Measurements from ENCODE around the gene RALB. TPM values are rescaled to one million over a fixed set of nuclear protein-coding genes. Genes with fewer than 3 reads are reported as not detected.

RALB gene
- total and polyA plus RNA-seq, 2 of the 4 experiments (the other 2 are of a cell fraction) = 53.6 to 54.7 TPM

DNA sequence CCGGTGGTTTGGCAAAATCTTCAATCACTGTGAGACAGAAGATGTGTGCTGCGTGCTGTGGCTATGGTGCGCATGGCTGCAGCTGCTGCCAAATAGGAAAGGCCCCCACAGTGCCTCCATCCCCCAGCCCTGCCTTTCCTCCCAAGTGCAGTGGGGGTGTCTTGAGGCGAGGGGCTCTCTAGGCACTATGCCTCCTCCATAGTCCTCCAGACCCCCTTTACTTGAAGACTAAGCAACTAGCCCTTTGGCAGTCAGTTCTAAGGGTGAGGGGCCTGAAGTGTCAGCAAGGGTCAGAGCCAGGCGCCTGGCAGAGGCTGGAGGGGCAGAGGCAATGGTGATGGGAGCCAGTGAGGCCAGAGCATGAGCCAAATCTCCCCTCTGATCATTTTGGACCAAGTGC, 15.9 kb upstream of the RALB start:
- BruUV-seq (replicated peaks) = no TSS peak
- intact Hi-C loops (cut with micrococcal nuclease) = no loop called here

More for the DNA sequence above, 15.9 kb upstream of the RALB start:
- H3K27ac ChIP-seq (ENCODE audit: insufficient read depth, low read length) = no peak overlapping the region
- H3K4me2 ChIP-seq (ENCODE audit: low read depth, low read length) = no peak overlapping the region
- H2BK20ac ChIP-seq (ENCODE audit: low read depth, low read length) = peak overlapping the region; percentile 27; the same call in 1 of the 2 replicates
- H3K9me3 ChIP-seq (ENCODE audit: control insufficient read depth, insufficient read depth, low read length) = no peaks in the 10 kb centered on the region
- peaks cover 20% of the 10 kb centered on the region for H3K4me1 ChIP-seq (ENCODE audit: control insufficient read depth, insufficient read depth, low read length)
- no peak overlapping the region for H3K18ac ChIP-seq (ENCODE audit: low read depth, low read length)
- ChIA-PET CTCF (no interaction called here), POLR2A (ENCODE audit: unreplicated experiment) (no interaction called here)
- no peak overlapping the region for H3K14ac ChIP-seq (replicated peaks; ENCODE audit: low read depth, low read length)
- H3K4ac ChIP-seq (ENCODE audit: low read depth, low read length) = no peak overlapping the region
- H3K9me1 ChIP-seq (ENCODE audit: insufficient read depth, low read length) = peaks cover 15% of the 10 kb centered on the region
- no peak overlapping the region for H2BK120ac ChIP-seq (ENCODE audit: low read depth, low read length)
- H3K79me1 ChIP-seq (ENCODE audit: low read depth in 1 of 2, low read length in 2 of 2) = peaks cover 0 to 7% of the 10 kb centered on the region in 2 experiments; a peak in 1 of 4 replicates
- no peak overlapping the region for H2BK5ac ChIP-seq (ENCODE audit: low read depth, low read length, poor library complexity, severe bottlenecking)
- TF ChIP-seq MXI1 (IDR thresholded peaks at IDR 0.05; ENCODE audit: borderline replicate concordance, low read depth, low read length) = no peak
- no peak for TF ChIP-seq POLR2A (IDR thresholded peaks at IDR 0.05; ENCODE audit: low read depth, low read length)
- TF ChIP-seq RAD21 (IDR thresholded peaks at IDR 0.05; ENCODE audit: low read length) = no peak
- no peak for TF ChIP-seq NFE2L2 (IDR thresholded peaks at IDR 0.05; ENCODE audit: low read depth, low read length)
- TF ChIP-seq ELK1 (IDR thresholded peaks at IDR 0.05; ENCODE audit: borderline replicate concordance, low read depth, low read length) = no peak
- no peak for TF ChIP-seq SMC3 (IDR thresholded peaks at IDR 0.05; ENCODE audit: low read depth, low read length)
- TF ChIP-seq CEBPB (IDR thresholded peaks at IDR 0.05; ENCODE audit: low read depth, low read length) = no peak
- TF ChIP-seq USF2 (IDR thresholded peaks at IDR 0.05; ENCODE audit: low read depth, low read length) = no peak
- no peak for TF ChIP-seq MAFK (IDR thresholded peaks at IDR 0.05; ENCODE audit: low read depth, low read length)
- no peak for TF ChIP-seq BHLHE40 (IDR thresholded peaks at IDR 0.05; ENCODE audit: low read depth, low read length)
- TF ChIP-seq, protein P1, sequence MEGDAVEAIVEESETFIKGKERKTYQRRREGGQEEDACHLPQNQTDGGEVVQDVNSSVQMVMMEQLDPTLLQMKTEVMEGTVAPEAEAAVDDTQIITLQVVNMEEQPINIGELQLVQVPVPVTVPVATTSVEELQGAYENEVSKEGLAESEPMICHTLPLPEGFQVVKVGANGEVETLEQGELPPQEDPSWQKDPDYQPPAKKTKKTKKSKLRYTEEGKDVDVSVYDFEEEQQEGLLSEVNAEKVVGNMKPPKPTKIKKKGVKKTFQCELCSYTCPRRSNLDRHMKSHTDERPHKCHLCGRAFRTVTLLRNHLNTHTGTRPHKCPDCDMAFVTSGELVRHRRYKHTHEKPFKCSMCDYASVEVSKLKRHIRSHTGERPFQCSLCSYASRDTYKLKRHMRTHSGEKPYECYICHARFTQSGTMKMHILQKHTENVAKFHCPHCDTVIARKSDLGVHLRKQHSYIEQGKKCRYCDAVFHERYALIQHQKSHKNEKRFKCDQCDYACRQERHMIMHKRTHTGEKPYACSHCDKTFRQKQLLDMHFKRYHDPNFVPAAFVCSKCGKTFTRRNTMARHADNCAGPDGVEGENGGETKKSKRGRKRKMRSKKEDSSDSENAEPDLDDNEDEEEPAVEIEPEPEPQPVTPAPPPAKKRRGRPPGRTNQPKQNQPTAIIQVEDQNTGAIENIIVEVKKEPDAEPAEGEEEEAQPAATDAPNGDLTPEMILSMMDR (conservative IDR thresholded peaks at IDR 0.05; ENCODE audit: low read depth, low read length) = no peak
- TF ChIP-seq RFX5 (IDR thresholded peaks at IDR 0.05; ENCODE audit: low read depth, low read length) = no peak
- H4K91ac ChIP-seq (ENCODE audit: insufficient read depth, low read depth, low read length) = no peak overlapping the region
- dilution Hi-C loops (cut with HindIII; ENCODE audit: low sequenced_read_pairs, unreplicated experiment) (no loop called here), in situ Hi-C loops (cut with MboI; ENCODE audit: low sequenced_read_pairs) (loop anchor here (25.0 kb wide), 1 partner anchor 999 kb away; no protein-coding TSS in a partner anchor)
- H3K4me3 ChIP-seq (ENCODE audit: insufficient read depth, low read depth, low read length) = no peak overlapping the region
- no peaks in the 10 kb centered on the region for H3K27me3 ChIP-seq (ENCODE audit: control insufficient read depth, insufficient read depth, low read length)
- H4K20me1 ChIP-seq (ENCODE audit: insufficient read depth, low read length) = no peaks in the 10 kb centered on the region; the same call in 1 of the 2 replicates
- no peak overlapping the region for H3K23ac ChIP-seq (ENCODE audit: low read depth, low read length)
- no peak for DNase-seq
- H4K8ac ChIP-seq (ENCODE audit: low read depth in 2 of 2, low read length in 2 of 2) = no peak overlapping the region
- H3K9ac ChIP-seq (ENCODE audit: low read depth, low read length) = no peak overlapping the region
- H4K5ac ChIP-seq (ENCODE audit: low read depth, low read length) = no peak overlapping the region
- no peak overlapping the region for H2BK15ac ChIP-seq (ENCODE audit: low read depth, low read length)
- no peak overlapping the region for H2AK9ac ChIP-seq (replicated peaks; ENCODE audit: low read depth, low read length, poor library complexity)
- no peaks in the 10 kb centered on the region for H3K36me3 ChIP-seq (ENCODE audit: control insufficient read depth, insufficient read depth, low read length)
- no peak overlapping the region; the same call in 1 of the 2 replicates for H2AK5ac ChIP-seq (ENCODE audit: low read depth, low read length)
- no CpG with 5 or more reads among the region's 5 CpGs for WGBS, 2 experiments (ENCODE audit: extremely low coverage in 2 of 2, insufficient read length in 1 of 2)
- no peak overlapping the region for H2AFZ ChIP-seq (replicated peaks; ENCODE audit: low read length, poor library complexity)
- H3K56ac ChIP-seq (ENCODE audit: extremely low read depth, insufficient read depth, low read length) = no peak overlapping the region
- ATAC-seq (ENCODE audit: low read depth) = no peak
